Mononuclear cell (primary cell): Measurements from ENCODE around the gene ELOA2. TPM values are rescaled to one million over a fixed set of nuclear protein-coding genes. Genes with fewer than 3 reads are reported as not detected.
"Not testable (repeated sequence)": the region's sequence is repeated elsewhere in the genome, so short reads cannot be mapped to it uniquely, and the experiment has no call there.

Source experiments
- H3K27me3 ChIP-seq: 2 replicates; pipeline ENCODE4 v1.6.0; 2011; ENCODE audit warnings: low read length, control low read depth; ENCODE audit not compliant: insufficient read depth
- H3K4me1 ChIP-seq: 2 replicates; pipeline ENCODE4 v1.5.1; 2011; ENCODE audit warnings: mild to moderate bottlenecking, low read length, control low read depth; ENCODE audit not compliant: insufficient read depth
- H3K4me3 ChIP-seq: 2 replicates; pipeline ENCODE4 v1.5.1; 2011; ENCODE audit warnings: mild to moderate bottlenecking, low read length, moderate library complexity
- H3K9me3 ChIP-seq: 2 replicates; pipeline ENCODE4 v1.5.1; 2011; ENCODE audit warnings: low read depth, mild to moderate bottlenecking, control low read depth, low read length
- total RNA-seq: library from RNA; depleted of rRNA; stranded (reverse); fragments of >200 nt; gene quantifications from one replicate; pipeline ENCODE4 v1.2.3, GENCODE V29; 2012

Gene ELOA2, protein sequence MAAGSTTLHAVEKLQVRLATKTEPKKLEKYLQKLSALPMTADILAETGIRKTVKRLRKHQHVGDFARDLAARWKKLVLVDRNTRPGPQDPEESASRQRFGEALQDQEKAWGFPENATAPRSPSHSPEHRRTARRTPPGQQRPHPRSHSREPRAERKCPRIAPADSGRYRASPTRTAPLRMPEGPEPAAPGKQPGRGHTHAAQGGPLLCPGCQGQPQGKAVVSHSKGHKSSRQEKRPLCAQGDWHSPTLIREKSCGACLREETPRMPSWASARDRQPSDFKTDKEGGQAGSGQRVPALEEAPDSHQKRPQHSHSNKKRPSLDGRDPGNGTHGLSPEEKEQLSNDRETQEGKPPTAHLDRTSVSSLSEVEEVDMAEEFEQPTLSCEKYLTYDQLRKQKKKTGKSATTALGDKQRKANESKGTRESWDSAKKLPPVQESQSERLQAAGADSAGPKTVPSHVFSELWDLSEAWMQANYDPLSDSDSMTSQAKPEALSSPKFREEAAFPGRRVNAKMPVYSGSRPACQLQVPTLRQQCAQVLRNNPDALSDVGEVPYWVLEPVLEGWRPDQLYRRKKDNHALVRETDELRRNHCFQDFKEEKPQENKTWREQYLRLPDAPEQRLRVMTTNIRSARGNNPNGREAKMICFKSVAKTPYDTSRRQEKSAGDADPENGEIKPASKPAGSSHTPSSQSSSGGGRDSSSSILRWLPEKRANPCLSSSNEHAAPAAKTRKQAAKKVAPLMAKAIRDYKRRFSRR
- total RNA-seq = under 0.01 TPM

DNA sequence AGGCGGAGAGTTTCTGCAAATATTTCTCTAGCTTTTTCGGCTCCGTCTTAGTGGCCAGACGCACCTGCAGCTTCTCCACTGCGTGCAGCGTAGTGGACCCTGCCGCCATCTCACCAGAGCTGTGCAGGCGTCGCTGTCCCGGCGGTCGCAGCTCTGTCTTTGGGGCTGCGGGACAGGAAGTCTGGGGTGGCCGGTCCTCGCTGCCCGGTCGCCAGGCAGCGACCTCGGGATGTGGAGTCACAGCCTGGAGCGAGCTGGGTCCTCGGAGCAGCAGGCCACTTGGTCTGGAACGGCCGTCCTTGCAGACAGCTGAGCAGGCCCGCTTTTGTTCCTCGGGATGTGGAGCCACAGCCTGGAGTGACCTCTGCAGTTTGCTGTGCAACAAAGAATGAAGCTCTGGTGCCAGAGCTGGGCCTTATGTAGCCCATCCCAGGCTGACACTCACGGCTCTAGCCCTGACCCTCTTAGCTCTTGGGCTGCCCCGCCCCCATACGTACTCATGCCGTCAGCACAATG lies at the start of gene ELOA2:
TSS of gene ELOA2 (minus strand) at position 466 of the 516 bp plus-strand sequence. CDS start at position 109, 357 bp downstream.
- H3K4me3 ChIP-seq = no peak within 1 kb of the TSS
- H3K9me3 ChIP-seq = no peaks in the 10 kb centered on the region
- H3K27me3 ChIP-seq = no peaks in the 10 kb centered on the region
- H3K4me1 ChIP-seq = no peaks in the 10 kb centered on the region

GRCh38 chr18:47081578-47081977 lies 46.2 kb upstream of the ELOA2 start:
- no peaks in the 10 kb centered on the region for H3K9me3 ChIP-seq
- H3K4me1 ChIP-seq = no peaks in the 10 kb centered on the region
- no peaks in the 10 kb centered on the region for H3K27me3 ChIP-seq
- H3K4me3 ChIP-seq = no peak overlapping the region

- H3K9me3 ChIP-seq = no peaks in the 10 kb centered on the region
- no peaks in the 10 kb centered on the region for H3K27me3 ChIP-seq
- H3K4me1 ChIP-seq = no peaks in the 10 kb centered on the region
- H3K4me3 ChIP-seq = no peak overlapping the region
Observed at GRCh38 chr18:47080872-47081271, 45.5 kb upstream of the ELOA2 start.

- Histone ChIP-seq H3K9me3 (no peaks in the 10 kb centered on the region), H3K27me3 (no peaks in the 10 kb centered on the region), H3K4me1 (no peaks in the 10 kb centered on the region), H3K4me3 (no peak overlapping the region)
Observed at GRCh38 chr18:47077111-47077510, 41.7 kb upstream of the ELOA2 start.

GRCh38 chr18:47075098-47075883 lies 39.9 kb upstream of the ELOA2 start:
- Histone ChIP-seq H3K4me1 (no peaks in the 10 kb centered on the region), H3K27me3 (no peaks in the 10 kb centered on the region), H3K4me3 (no peak overlapping the region), H3K9me3 (no peaks in the 10 kb centered on the region)

GRCh38 chr18:47067648-47068047 lies 32.2 kb upstream of the ELOA2 start:
- Histone ChIP-seq H3K9me3 (no peaks in the 10 kb centered on the region), H3K4me3 (no peak overlapping the region), H3K27me3 (no peaks in the 10 kb centered on the region), H3K4me1 (no peaks in the 10 kb centered on the region)

DNA sequence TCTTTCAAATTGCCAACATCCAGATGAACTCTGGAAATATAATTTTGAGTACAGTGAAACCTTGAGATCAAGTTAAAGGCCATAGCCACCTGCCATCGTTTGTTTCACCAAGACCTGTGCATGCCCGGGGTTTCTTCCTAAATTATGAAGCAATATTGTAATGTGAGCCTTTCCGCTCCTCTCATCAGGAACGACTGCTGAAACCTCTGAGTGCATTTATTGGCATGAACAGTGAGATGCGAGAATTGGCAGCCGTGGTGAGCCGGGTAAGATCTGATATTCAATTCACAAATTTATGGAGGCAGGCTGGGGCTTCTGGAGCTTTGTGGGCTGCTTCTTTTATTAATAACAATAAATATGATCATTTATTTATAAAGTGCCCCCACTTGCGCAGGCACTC lies 27.7 kb upstream of the ELOA2 start:
- no peaks in the 10 kb centered on the region for H3K9me3 ChIP-seq
- no peaks in the 10 kb centered on the region for H3K27me3 ChIP-seq
- no peak overlapping the region for H3K4me3 ChIP-seq
- H3K4me1 ChIP-seq = no peaks in the 10 kb centered on the region

- Histone ChIP-seq H3K4me1 (no peaks in the 10 kb centered on the region), H3K4me3 (no peak overlapping the region), H3K27me3 (no peaks in the 10 kb centered on the region), H3K9me3 (no peaks in the 10 kb centered on the region)
Observed at GRCh38 chr18:47062471-47062870, 27.1 kb upstream of the ELOA2 start.

GRCh38 chr18:47054369-47054768 lies 18.9 kb upstream of the ELOA2 start:
- Histone ChIP-seq H3K4me1 (no peaks in the 10 kb centered on the region), H3K27me3 (no peaks in the 10 kb centered on the region), H3K9me3 (no peaks in the 10 kb centered on the region), H3K4me3 (no peak overlapping the region)

GRCh38 chr18:47050468-47050867 lies 15.0 kb upstream of the ELOA2 start:
- H3K27me3 ChIP-seq = no peaks in the 10 kb centered on the region
- H3K9me3 ChIP-seq = no peaks in the 10 kb centered on the region
- no peaks in the 10 kb centered on the region for H3K4me1 ChIP-seq
- H3K4me3 ChIP-seq = no peak overlapping the region

DNA sequence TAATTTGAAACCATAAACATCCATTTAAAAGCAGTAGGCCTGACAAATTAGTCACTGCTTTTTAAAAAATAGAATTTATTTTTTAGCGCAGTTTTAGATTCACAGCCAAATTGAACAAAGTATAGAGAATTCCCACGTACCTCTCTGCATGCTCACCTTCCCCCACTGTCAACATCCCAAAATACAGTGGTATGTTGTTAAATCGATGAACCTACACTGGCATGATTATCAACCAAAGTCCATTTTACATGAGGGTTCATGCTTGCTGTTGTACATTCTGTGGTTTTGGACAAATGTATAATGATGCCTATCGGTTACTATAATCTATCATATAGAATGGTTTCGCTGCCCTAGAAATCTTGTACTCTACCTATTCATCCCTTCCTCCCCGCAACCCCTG lies 5.6 kb upstream of the ELOA2 start:
- H3K4me3 ChIP-seq = no peak overlapping the region
- H3K27me3 ChIP-seq = no peaks in the 10 kb centered on the region
- no peaks in the 10 kb centered on the region for H3K4me1 ChIP-seq
- no peaks in the 10 kb centered on the region for H3K9me3 ChIP-seq

- Histone ChIP-seq H3K9me3 (no peaks in the 10 kb centered on the region), H3K4me3 (no peak overlapping the region), H3K4me1 (no peaks in the 10 kb centered on the region), H3K27me3 (no peaks in the 10 kb centered on the region)
Observed at GRCh38 chr18:47036927-47037578, 1.6 kb upstream of the ELOA2 start.

GRCh38 chr18:47036298-47036874 lies 965 bp upstream of the ELOA2 start:
- H3K4me3 ChIP-seq = no peak overlapping the region
- H3K4me1 ChIP-seq = no peaks in the 10 kb centered on the region
- no peaks in the 10 kb centered on the region for H3K9me3 ChIP-seq
- H3K27me3 ChIP-seq = no peaks in the 10 kb centered on the region

GRCh38 chr18:47034591-47034990 lies 830 bp downstream of the ELOA2 start:
- not testable (repeated sequence) for H3K27me3 ChIP-seq, H3K4me3 ChIP-seq, H3K4me1 ChIP-seq, H3K9me3 ChIP-seq
